ENCODE results near the gene MEIKIN.

- TF ChIP-seq, protein P1, sequence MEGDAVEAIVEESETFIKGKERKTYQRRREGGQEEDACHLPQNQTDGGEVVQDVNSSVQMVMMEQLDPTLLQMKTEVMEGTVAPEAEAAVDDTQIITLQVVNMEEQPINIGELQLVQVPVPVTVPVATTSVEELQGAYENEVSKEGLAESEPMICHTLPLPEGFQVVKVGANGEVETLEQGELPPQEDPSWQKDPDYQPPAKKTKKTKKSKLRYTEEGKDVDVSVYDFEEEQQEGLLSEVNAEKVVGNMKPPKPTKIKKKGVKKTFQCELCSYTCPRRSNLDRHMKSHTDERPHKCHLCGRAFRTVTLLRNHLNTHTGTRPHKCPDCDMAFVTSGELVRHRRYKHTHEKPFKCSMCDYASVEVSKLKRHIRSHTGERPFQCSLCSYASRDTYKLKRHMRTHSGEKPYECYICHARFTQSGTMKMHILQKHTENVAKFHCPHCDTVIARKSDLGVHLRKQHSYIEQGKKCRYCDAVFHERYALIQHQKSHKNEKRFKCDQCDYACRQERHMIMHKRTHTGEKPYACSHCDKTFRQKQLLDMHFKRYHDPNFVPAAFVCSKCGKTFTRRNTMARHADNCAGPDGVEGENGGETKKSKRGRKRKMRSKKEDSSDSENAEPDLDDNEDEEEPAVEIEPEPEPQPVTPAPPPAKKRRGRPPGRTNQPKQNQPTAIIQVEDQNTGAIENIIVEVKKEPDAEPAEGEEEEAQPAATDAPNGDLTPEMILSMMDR (IDR thresholded peaks at IDR 0.05), result no peak
- TF ChIP-seq EP300 (IDR thresholded peaks at IDR 0.05), result no peak
These were observed 40.9 kb upstream of the MEIKIN start for GRCh38 chr5:131986161-131986912.

All from ovary (tissue), 3 donors.